H1 (cell line): Measurements from ENCODE around the gene ZBTB7B.

Experiments
- BACH1 ChIP-seq: IDR thresholded peaks from 2 replicates; pipeline ENCODE4 v1.6.1; 2012; ENCODE audit warnings: low read length, improper control_type of control experiment
- EZH2 ChIP-seq: fragments of 200-600 bp; sonication (generic); IDR thresholded peaks from 2 replicates; pipeline ENCODE4 v1.7.1; 2012; ENCODE audit warnings: low read depth, mild to moderate bottlenecking, moderate library complexity, low read length, inconsistent platforms; ENCODE audit not compliant: severe bottlenecking
- POLR2A ChIP-seq, 2 experiments: IDR thresholded peaks; 1 replicate in 1 of 2; 2 replicates in 1 of 2; pipeline ENCODE4 v1.6.1; 2011; ENCODE audit warnings: low read depth in 2 of 2, low read length in 2 of 2, mild to moderate bottlenecking in 2 of 2; ENCODE audit errors: control extremely low read depth in 1 of 2
- TF ChIP-seq, protein P1 (sequence below), 3 experiments: IDR thresholded peaks; 1 replicate in 2 of 3; 2 replicates in 1 of 3; pipeline versions ENCODE4 v1.5.1 to v1.6.1; 2011; ENCODE audit warnings: low read length in 3 of 3, mild to moderate bottlenecking in 3 of 3, inconsistent platforms in 2 of 3, low read depth in 1 of 3, moderate library complexity in 1 of 3; ENCODE audit not compliant: insufficient read depth in 1 of 3; ENCODE audit errors: control extremely low read depth in 1 of 3

DNA sequence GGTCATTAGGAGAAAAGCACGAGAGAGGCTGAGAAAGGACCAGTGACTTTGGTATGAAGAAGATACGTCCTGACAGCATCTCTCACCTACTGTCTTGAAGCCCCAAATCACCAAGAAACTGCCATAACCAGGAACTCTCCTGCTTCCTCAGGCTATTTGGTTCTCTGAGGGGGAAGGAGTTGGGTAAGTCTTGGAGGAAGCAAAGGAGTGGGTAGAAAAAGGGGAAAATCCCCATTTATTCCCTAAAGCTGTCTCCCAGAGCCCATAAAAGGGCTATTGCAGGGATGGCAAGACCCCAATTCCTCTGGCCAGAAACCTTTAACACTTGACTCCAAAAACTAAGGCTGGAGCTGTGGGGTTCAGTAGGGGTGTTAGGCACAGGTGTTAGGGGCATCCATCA is 44.6 kb upstream of the ZBTB7B start:
- TF ChIP-seq, protein P1, sequence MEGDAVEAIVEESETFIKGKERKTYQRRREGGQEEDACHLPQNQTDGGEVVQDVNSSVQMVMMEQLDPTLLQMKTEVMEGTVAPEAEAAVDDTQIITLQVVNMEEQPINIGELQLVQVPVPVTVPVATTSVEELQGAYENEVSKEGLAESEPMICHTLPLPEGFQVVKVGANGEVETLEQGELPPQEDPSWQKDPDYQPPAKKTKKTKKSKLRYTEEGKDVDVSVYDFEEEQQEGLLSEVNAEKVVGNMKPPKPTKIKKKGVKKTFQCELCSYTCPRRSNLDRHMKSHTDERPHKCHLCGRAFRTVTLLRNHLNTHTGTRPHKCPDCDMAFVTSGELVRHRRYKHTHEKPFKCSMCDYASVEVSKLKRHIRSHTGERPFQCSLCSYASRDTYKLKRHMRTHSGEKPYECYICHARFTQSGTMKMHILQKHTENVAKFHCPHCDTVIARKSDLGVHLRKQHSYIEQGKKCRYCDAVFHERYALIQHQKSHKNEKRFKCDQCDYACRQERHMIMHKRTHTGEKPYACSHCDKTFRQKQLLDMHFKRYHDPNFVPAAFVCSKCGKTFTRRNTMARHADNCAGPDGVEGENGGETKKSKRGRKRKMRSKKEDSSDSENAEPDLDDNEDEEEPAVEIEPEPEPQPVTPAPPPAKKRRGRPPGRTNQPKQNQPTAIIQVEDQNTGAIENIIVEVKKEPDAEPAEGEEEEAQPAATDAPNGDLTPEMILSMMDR (IDR thresholded peaks at IDR 0.05; ENCODE audit: control extremely low read depth in 1 of 3, insufficient read depth in 1 of 3, low read depth in 1 of 3, low read length in 3 of 3), result no peak
- no peak for TF ChIP-seq BACH1
- no peak for TF ChIP-seq POLR2A (IDR thresholded peaks at IDR 0.05; ENCODE audit: control extremely low read depth in 1 of 2, low read depth in 2 of 2, low read length in 2 of 2)
- TF ChIP-seq EZH2, result no peak
